OCI-LY3 (cell line): ENCODE data around the gene TEAD1.

ENCODE experiments used
- H2AFZ ChIP-seq: fragments of 200-600, 300-600 bp; shearing (Covaris generic); 2 replicates; pipeline ENCODE4 v1.6.0; 2014; ENCODE audit warnings: antibody characterized with exemption, low read depth, low read length
- H3K27ac ChIP-seq: fragments of 200-600, 300-600 bp; sonication (generic); 2 replicates; pipeline ENCODE4 v1.5.1; 2014; ENCODE audit warnings: mild to moderate bottlenecking, low read length, moderate library complexity, mixed read lengths
- H3K27me3 ChIP-seq: fragments of 200-600, 300-600 bp; sonication (generic); 2 replicates; pipeline ENCODE4 v1.6.1; 2014; ENCODE audit warnings: low read depth, low read length, mixed read lengths
- H3K36me3 ChIP-seq: fragments of 200-600, 300-600 bp; sonication (generic); replicated peaks from 2 replicates; pipeline ENCODE3; 2014; ENCODE audit warnings: low read depth, low read length, mixed read lengths
- H3K4me1 ChIP-seq: fragments of 300-600, 200-600 bp; sonication (generic); 2 replicates; pipeline ENCODE4 v1.6.1; 2014; ENCODE audit warnings: low read length, mixed read lengths
- H3K4me2 ChIP-seq: fragments of 200-600, 300-600 bp; sonication (generic); 2 replicates; pipeline ENCODE4 v1.6.1; 2014; ENCODE audit warnings: low read length, mixed read lengths
- H3K4me3 ChIP-seq: fragments of 300-600, 200-600 bp; sonication (generic); 2 replicates; pipeline ENCODE4 v1.5.1; 2014; ENCODE audit warnings: antibody characterized with exemption, mild to moderate bottlenecking, low read length, moderate library complexity
- H3K79me2 ChIP-seq: fragments of 300-600, 200-600 bp; shearing (Covaris generic); 2 replicates; pipeline ENCODE4 v1.6.1; 2014; ENCODE audit warnings: mild to moderate bottlenecking, low read length, mixed read lengths
- H3K9ac ChIP-seq: fragments of 300-600, 200-600 bp; shearing (Covaris generic); 2 replicates; pipeline ENCODE4 v1.6.0; 2014; ENCODE audit warnings: mild to moderate bottlenecking, low read length, moderate library complexity
- H3K9me3 ChIP-seq: fragments of 200-600, 300-600 bp; shearing (Covaris generic); 2 replicates; pipeline ENCODE4 v1.6.1; 2014; ENCODE audit warnings: low read length, mixed read lengths; ENCODE audit not compliant: insufficient read depth
- H4K20me1 ChIP-seq: fragments of 200-600, 300-600 bp; sonication (generic); 2 replicates; pipeline ENCODE4 v1.6.1; 2016; ENCODE audit warnings: low read length, mixed read lengths; ENCODE audit not compliant: insufficient read depth
- CTCF ChIP-seq: fragments of 200-600, 300-600 bp; sonication (generic); IDR thresholded peaks from 2 replicates; pipeline ENCODE4 v1.5.1; 2014; ENCODE audit warnings: antibody characterized with exemption, low read length, low read depth
- EZH2phosphoT487 ChIP-seq: fragments of 200-600 bp; shearing (Covaris generic); IDR thresholded peaks from 2 replicates; pipeline ENCODE4 v1.6.1; 2018; ENCODE audit warnings: antibody characterized with exemption, mixed run types, low read depth

TEAD1 gene

GRCh38 chr11:12799334-12799835 lies 125.2 kb downstream of the TEAD1 start:
- Histone ChIP-seq H4K20me1 (no peaks in the 10 kb centered on the region), H3K36me3 (no peaks in the 10 kb centered on the region), H3K4me1 (no peaks in the 10 kb centered on the region), H3K9ac (no peak overlapping the region), H3K4me3 (no peak overlapping the region), H3K9me3 (no peaks in the 10 kb centered on the region), H3K4me2 (no peak overlapping the region), H3K27me3 (peaks cover 49% of the 10 kb centered on the region), H2AFZ (no peak overlapping the region), H3K27ac (no peak overlapping the region), H3K79me2 (no peaks in the 10 kb centered on the region)
- TF ChIP-seq EZH2phosphoT487 (no peak), CTCF (no peak)

- Histone ChIP-seq H3K4me1 (no peaks in the 10 kb centered on the region), H3K79me2 (no peaks in the 10 kb centered on the region), H3K27ac (no peak overlapping the region), H3K36me3 (no peaks in the 10 kb centered on the region), H3K4me3 (no peak overlapping the region), H3K9ac (no peak overlapping the region), H3K4me2 (no peak overlapping the region), H3K27me3 (peaks cover 49% of the 10 kb centered on the region), H4K20me1 (no peaks in the 10 kb centered on the region), H2AFZ (no peak overlapping the region), H3K9me3 (no peaks in the 10 kb centered on the region)
- no peak for TF ChIP-seq CTCF
- TF ChIP-seq EZH2phosphoT487: no peak
These were observed 125.9 kb downstream of the TEAD1 start for GRCh38 chr11:12800032-12800671.

GRCh38 chr11:12800871-12801270 lies 126.7 kb downstream of the TEAD1 start:
- Histone ChIP-seq H4K20me1 (no peaks in the 10 kb centered on the region), H3K36me3 (no peaks in the 10 kb centered on the region), H2AFZ (no peak overlapping the region), H3K4me1 (no peaks in the 10 kb centered on the region), H3K4me3 (no peak overlapping the region), H3K9me3 (no peaks in the 10 kb centered on the region), H3K9ac (no peak overlapping the region), H3K4me2 (no peak overlapping the region), H3K27ac (no peak overlapping the region), H3K27me3 (peaks cover 49% of the 10 kb centered on the region), H3K79me2 (no peaks in the 10 kb centered on the region)
- no peak for TF ChIP-seq CTCF
- no peak for TF ChIP-seq EZH2phosphoT487

GRCh38 chr11:12801976-12802375 lies 127.8 kb downstream of the TEAD1 start:
- Histone ChIP-seq H3K9me3 (no peaks in the 10 kb centered on the region), H2AFZ (no peak overlapping the region), H4K20me1 (no peaks in the 10 kb centered on the region), H3K9ac (no peak overlapping the region), H3K4me1 (no peaks in the 10 kb centered on the region), H3K79me2 (no peaks in the 10 kb centered on the region), H3K27ac (no peak overlapping the region), H3K36me3 (no peaks in the 10 kb centered on the region), H3K4me3 (no peak overlapping the region), H3K27me3 (peaks cover 49% of the 10 kb centered on the region), H3K4me2 (no peak overlapping the region)
- no peak for TF ChIP-seq EZH2phosphoT487
- no peak for TF ChIP-seq CTCF
